Colonic mucosa (tissue), 4 donors: ENCODE results near the gene FOXO4. TPM values are rescaled to one million over a fixed set of nuclear protein-coding genes. Genes with fewer than 3 reads are reported as not detected.

Experiments
- DNase-seq: peaks from one replicate; pipeline ENCODE4 v3.0.0-alpha.2; 2020
- H3K27ac ChIP-seq: fragments of 200-600 bp; one replicate; pipeline ENCODE4 v1.8.0; 2021
- H3K27me3 ChIP-seq: fragments of 200-600 bp; one replicate; pipeline ENCODE4 v1.8.0; 2021
- H3K36me3 ChIP-seq: fragments of 200-600 bp; one replicate; pipeline ENCODE4 v1.8.0; 2021
- H3K4me1 ChIP-seq: fragments of 200-600 bp; one replicate; pipeline ENCODE4 v1.8.0; 2021; ENCODE audit warnings: mild to moderate bottlenecking
- H3K4me3 ChIP-seq: fragments of 200-600 bp; one replicate; pipeline ENCODE4 v1.8.0; 2021
- H3K9ac ChIP-seq, 2 donors: one replicate each; pipeline ENCODE4 v1.7.0; 2013; ENCODE audit warnings: control low read depth in 2 of 2, low read depth in 2 of 2, low read length in 2 of 2
- H3K9me3 ChIP-seq: fragments of 200-600 bp; one replicate; pipeline ENCODE4 v1.8.0; 2021
- CTCF ChIP-seq: fragments of 200-600 bp; IDR thresholded peaks from one replicate; pipeline ENCODE4 v1.8.0; 2022; ENCODE audit warnings: antibody characterized with exemption, mild to moderate bottlenecking
- intact Hi-C: fragments of 100-400 bp; cut with DNase I; formaldehyde crosslinking; loops from one replicate; pipeline ENCODE4 v1.14.1; 2022
- total RNA-seq, 2 donors: library from RNA; stranded (reverse); fragmentation: NEBNext Ultra II Directional in 1 of 2; extraction: Animal tissue kit (Norgen Biotek cat#: 25700) in 1 of 2; gene quantifications; one replicate each; pipeline ENCODE4 v1.2.1, GENCODE V29; 2021
- donor health status: healthy.
- donor health status: DM: no; HTN: no; CAD: no.
- donor health status: DM: no; HTN: no; CAD: no.

Gene FOXO4
- total RNA-seq, 2 donors from 2014 or later, result 23.4 to 47.4 TPM

DNA sequence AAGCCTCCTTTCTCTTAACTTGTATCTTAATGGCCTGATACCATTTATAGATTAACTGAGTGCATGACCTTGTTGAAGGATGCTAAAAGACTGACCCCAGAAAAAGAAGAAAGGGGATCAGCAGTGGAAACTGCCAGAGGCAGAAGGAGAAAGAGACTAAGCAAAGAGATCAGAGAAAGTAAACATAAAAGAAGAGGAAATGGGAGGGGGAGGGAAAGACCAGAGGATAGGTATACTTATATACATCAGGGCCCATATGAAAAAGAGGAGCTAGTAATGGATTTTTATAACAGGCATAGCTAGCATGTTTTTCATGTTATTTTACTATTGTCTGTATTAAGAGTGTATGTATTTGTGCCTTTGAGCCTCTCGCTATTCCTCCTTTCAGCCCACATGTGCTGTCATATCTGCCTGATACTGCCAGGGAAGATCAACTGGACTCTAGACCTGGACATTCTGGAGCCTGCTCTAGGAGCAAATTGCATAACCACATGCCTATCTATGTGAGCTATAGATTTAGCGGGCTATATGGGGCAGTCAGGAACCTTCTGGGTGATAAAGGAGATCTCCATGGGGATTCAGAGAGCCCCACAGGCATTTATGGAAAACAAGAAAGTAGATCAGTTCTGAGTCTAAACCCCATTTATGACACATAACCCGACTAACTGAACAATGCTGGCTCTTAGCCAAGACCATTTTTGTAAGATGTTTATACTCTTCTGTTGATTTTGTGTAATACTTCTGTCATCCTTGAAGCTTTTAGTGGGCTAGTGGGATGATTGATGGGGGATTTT lies 14.1 kb upstream of the FOXO4 start:
- TF ChIP-seq CTCF, result no peak
- no peaks in the 10 kb centered on the region for H3K9me3 ChIP-seq
- intact Hi-C loops, result no loop called here
- H3K4me1 ChIP-seq, result no peaks in the 10 kb centered on the region
- no peak overlapping the region for H3K27ac ChIP-seq
- H3K9ac ChIP-seq, result no peak overlapping the region
- no peak for DNase-seq
- H3K4me3 ChIP-seq, result no peak overlapping the region
- no peaks in the 10 kb centered on the region for H3K36me3 ChIP-seq
- no peaks in the 10 kb centered on the region for H3K27me3 ChIP-seq

- no peak for DNase-seq
- H3K9me3 ChIP-seq, result no peaks in the 10 kb centered on the region
- H3K4me1 ChIP-seq, result no peaks in the 10 kb centered on the region
- TF ChIP-seq CTCF, result no peak
- no peak overlapping the region for H3K9ac ChIP-seq
- no peak overlapping the region for H3K27ac ChIP-seq
- no peaks in the 10 kb centered on the region for H3K27me3 ChIP-seq
- intact Hi-C loops, result no loop called here
- no peaks in the 10 kb centered on the region for H3K36me3 ChIP-seq
- no peak overlapping the region for H3K4me3 ChIP-seq
Observed at GRCh38 chrX:71082124-71082647, 13.5 kb upstream of the FOXO4 start.

DNA sequence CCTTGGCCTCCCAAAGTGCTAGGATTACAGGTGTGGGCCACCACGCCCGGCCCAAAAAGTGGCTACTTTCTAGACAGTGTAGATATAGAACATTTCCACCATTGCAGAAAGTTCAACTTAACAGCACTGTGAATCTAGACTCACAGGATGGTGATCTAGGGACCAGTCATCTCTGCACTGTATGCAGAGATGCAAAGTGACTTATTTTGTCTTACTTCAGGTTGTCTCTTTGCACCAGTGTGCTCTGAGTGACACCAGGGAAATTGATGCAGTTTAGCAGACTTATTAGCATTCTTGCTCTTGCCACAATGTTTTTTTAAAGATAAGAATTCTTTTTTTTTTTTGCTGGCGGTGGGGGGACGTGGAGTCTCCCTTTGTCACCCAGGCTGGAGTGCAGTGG lies 12.8 kb upstream of the FOXO4 start:
- no peak for DNase-seq
- no peaks in the 10 kb centered on the region for H3K27me3 ChIP-seq
- no peak overlapping the region for H3K4me3 ChIP-seq
- intact Hi-C loops, result no loop called here
- no peaks in the 10 kb centered on the region for H3K4me1 ChIP-seq
- no peaks in the 10 kb centered on the region for H3K36me3 ChIP-seq
- no peak for TF ChIP-seq CTCF
- no peaks in the 10 kb centered on the region for H3K9me3 ChIP-seq
- H3K9ac ChIP-seq, result no peak overlapping the region
- no peak overlapping the region for H3K27ac ChIP-seq

DNA sequence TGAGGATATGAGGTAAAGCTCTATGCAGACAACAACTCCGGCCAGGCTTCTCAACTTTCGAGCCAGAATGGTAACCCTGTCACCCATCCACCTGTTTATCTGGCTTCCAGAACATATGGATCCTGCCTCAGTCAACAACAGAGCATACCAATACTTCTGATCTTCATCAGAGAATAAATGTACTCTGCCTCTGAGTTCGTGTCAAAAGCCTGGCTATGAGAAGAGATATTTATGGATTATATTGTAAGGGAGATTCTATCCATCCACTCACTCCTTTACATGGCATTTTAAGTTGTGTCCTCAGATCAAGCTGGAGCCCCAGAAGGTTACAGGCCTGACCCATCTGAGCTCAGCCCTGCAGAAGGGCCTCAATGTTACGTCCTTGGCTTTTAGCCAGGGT lies 9.8 kb upstream of the FOXO4 start:
- TF ChIP-seq CTCF, result no peak
- intact Hi-C loops, result no loop called here
- Histone ChIP-seq H3K27me3 (no peaks in the 10 kb centered on the region), H3K4me1 (no peaks in the 10 kb centered on the region), H3K9ac (no peak overlapping the region), H3K9me3 (no peaks in the 10 kb centered on the region), H3K27ac (no peak overlapping the region), H3K36me3 (no peaks in the 10 kb centered on the region), H3K4me3 (no peak overlapping the region)
- no peak for DNase-seq

- intact Hi-C loops, result no loop called here
- no peak for DNase-seq
- no peak overlapping the region for H3K4me3 ChIP-seq
Observed at GRCh38 chrX:71091263-71091662, 4.4 kb upstream of the FOXO4 start.

More at GRCh38 chrX:71091263-71091662, 4.4 kb upstream of the FOXO4 start:
- Histone ChIP-seq H3K9me3 (no peaks in the 10 kb centered on the region), H3K9ac (no peak overlapping the region), H3K27ac (no peak overlapping the region), H3K4me1 (no peaks in the 10 kb centered on the region), H3K36me3 (no peaks in the 10 kb centered on the region), H3K27me3 (no peaks in the 10 kb centered on the region)
- TF ChIP-seq CTCF, result no peak
